RWPE2 (cell line): ENCODE data around the gene ZNF174.

Experiments used
- ATAC-seq: fragments of 200-7000 bp; cut with Tn5 transposase; 3 replicates; pipeline ENCODE4 v1.9.1; 2021; ENCODE audit warnings: low read depth
- DNase-seq: peaks from one replicate; pipeline ENCODE4 v3.0.0-alpha.2; 2020; ENCODE audit warnings: low spot score
- H3K27ac ChIP-seq: fragments of 450-650 bp; 2 replicates; pipeline ENCODE4 v1.5.1; 2017; ENCODE audit warnings: mild to moderate bottlenecking; ENCODE audit not compliant: poor library complexity, severe bottlenecking
- H3K27me3 ChIP-seq: fragments of 250-450 bp; sonication (Bioruptor Pico); 2 replicates; pipeline ENCODE4 v1.5.1; 2021; ENCODE audit warnings: mild to moderate bottlenecking, moderate library complexity; ENCODE audit not compliant: insufficient read depth, poor library complexity, severe bottlenecking
- H3K36me3 ChIP-seq: fragments of 250-450 bp; sonication (Bioruptor Pico); 2 replicates; pipeline ENCODE4 v1.5.1; 2020; ENCODE audit warnings: low read depth, mild to moderate bottlenecking, moderate library complexity
- H3K4me1 ChIP-seq: fragments of 250-450 bp; sonication (Bioruptor Pico); 2 replicates; pipeline ENCODE4 v1.5.1; 2021; ENCODE audit warnings: mild to moderate bottlenecking, moderate library complexity; ENCODE audit not compliant: insufficient read depth, poor library complexity, severe bottlenecking
- H3K4me3 ChIP-seq: fragments of 250-450 bp; sonication (Bioruptor Pico); 2 replicates; pipeline ENCODE4 v1.5.1; 2021; ENCODE audit warnings: mild to moderate bottlenecking, moderate library complexity; ENCODE audit not compliant: severe bottlenecking
- H3K9me3 ChIP-seq: fragments of 250-450 bp; sonication (Bioruptor Pico); 2 replicates; pipeline ENCODE4 v1.5.1; 2021; ENCODE audit warnings: mild to moderate bottlenecking, moderate library complexity; ENCODE audit not compliant: severe bottlenecking
- CTCF ChIP-seq: fragments of 450-650 bp; IDR thresholded peaks from one replicate; pipeline ENCODE4 v1.5.1; 2017; ENCODE audit warnings: mild to moderate bottlenecking, moderate library complexity; ENCODE audit not compliant: poor library complexity, severe bottlenecking

Gene ZNF174

GRCh38 chr16:3400779-3401688 lies at the start of gene ZNF174, which contains the start of gene ZSCAN32:
Gene ZNF174 (plus strand): TSS chr16:3401215. CDS start chr16:3402005, 790 bp downstream.
Gene ZSCAN32 (minus strand): TSS chr16:3401004. CDS start chr16:3397557, 3,447 bp downstream.
- H3K4me3 ChIP-seq: peak within 1 kb of the TSS; percentile 84
- H3K9me3 ChIP-seq: no peaks in the 10 kb centered on the region
- peak; percentile 98 for DNase-seq
- no peaks in the 10 kb centered on the region for H3K27me3 ChIP-seq
- peak within 1 kb of the TSS; percentile 61 for H3K27ac ChIP-seq
- no peaks in the 10 kb centered on the region for H3K4me1 ChIP-seq
- H3K36me3 ChIP-seq: peaks cover 45% of the 10 kb centered on the region
- no peak for TF ChIP-seq CTCF
- peak; percentile 99 for ATAC-seq

GRCh38 chr16:3355589-3355988 lies 45.4 kb upstream of the ZNF174 start, which contains the start of gene OR2C1:
Gene OR2C1 (plus strand): TSS chr16:3355889. CDS start chr16:3355941, 52 bp downstream.
- Histone ChIP-seq H3K9me3 (no peaks in the 10 kb centered on the region), H3K4me3 (no peak within 1 kb of the TSS), H3K4me1 (no peaks in the 10 kb centered on the region), H3K27ac (no peak within 1 kb of the TSS), H3K27me3 (no peaks in the 10 kb centered on the region), H3K36me3 (no peaks in the 10 kb centered on the region)
- no peak for DNase-seq
- TF ChIP-seq CTCF: no peak
- ATAC-seq: no peak

- Histone ChIP-seq H3K27me3 (no peaks in the 10 kb centered on the region), H3K4me1 (no peaks in the 10 kb centered on the region), H3K36me3 (no peaks in the 10 kb centered on the region), H3K9me3 (no peaks in the 10 kb centered on the region), H3K4me3 (no peak overlapping the region), H3K27ac (no peak overlapping the region)
- DNase-seq (no peak), ATAC-seq (no peak)
- no peak for TF ChIP-seq CTCF
Observed at GRCh38 chr16:3356118-3356517, 44.9 kb upstream of the ZNF174 start.

- Histone ChIP-seq H3K9me3 (no peaks in the 10 kb centered on the region), H3K27me3 (no peaks in the 10 kb centered on the region), H3K4me3 (no peak overlapping the region), H3K4me1 (no peaks in the 10 kb centered on the region), H3K36me3 (no peaks in the 10 kb centered on the region), H3K27ac (no peak overlapping the region)
- ATAC-seq (no peak), DNase-seq (no peak)
- no peak for TF ChIP-seq CTCF
Observed at GRCh38 chr16:3358871-3359270, 42.1 kb upstream of the ZNF174 start.

- ATAC-seq (no peak), DNase-seq (no peak)
- H3K4me3 ChIP-seq: no peak overlapping the region
- H3K36me3 ChIP-seq: no peaks in the 10 kb centered on the region
- no peak overlapping the region for H3K27ac ChIP-seq
- no peaks in the 10 kb centered on the region for H3K9me3 ChIP-seq
- H3K4me1 ChIP-seq: peaks cover 2% of the 10 kb centered on the region
- no peaks in the 10 kb centered on the region for H3K27me3 ChIP-seq
- no peak for TF ChIP-seq CTCF
Observed at GRCh38 chr16:3362931-3363330, 38.1 kb upstream of the ZNF174 start.
